Endothelial cell of umbilical vein (primary cell): ENCODE measurements around the gene AOC1.

Experiments
- CTCF ChIP-seq, 2 donors: IDR thresholded peaks; 1 replicate in 1 of 2; 2 replicates in 1 of 2; pipeline ENCODE4 v1.5.1; 2011; ENCODE audit warnings: low read length in 2 of 2, mild to moderate bottlenecking in 2 of 2, moderate library complexity in 2 of 2, control low read depth in 1 of 2, inconsistent platforms in 1 of 2, low read depth in 1 of 2; ENCODE audit not compliant: insufficient read depth in 1 of 2; ENCODE audit errors: extremely low read depth in 1 of 2
- EZH2 ChIP-seq: IDR thresholded peaks from 2 replicates; pipeline ENCODE4 v1.6.1; 2012; ENCODE audit warnings: borderline replicate concordance, low read depth, mild to moderate bottlenecking, moderate library complexity, low read length, inconsistent platforms; ENCODE audit not compliant: severe bottlenecking
- GATA2 ChIP-seq: IDR thresholded peaks from 2 replicates; pipeline ENCODE4 v1.7.0; 2011; ENCODE audit warnings: low read depth, mild to moderate bottlenecking, moderate library complexity, mixed read lengths, low read length; ENCODE audit not compliant: insufficient read length, insufficient read depth
- MYC ChIP-seq: IDR thresholded peaks from one replicate; pipeline ENCODE4 v1.6.1; 2011; ENCODE audit warnings: mild to moderate bottlenecking, low read depth, low read length
- POLR2A ChIP-seq: IDR thresholded peaks from 2 replicates; pipeline ENCODE4 v1.6.1; 2012; ENCODE audit warnings: low read depth, mild to moderate bottlenecking, control low read depth, low read length
- POLR2AphosphoS5 ChIP-seq: IDR thresholded peaks from 2 replicates; pipeline ENCODE4 v1.6.1; 2012; ENCODE audit warnings: low read depth, mild to moderate bottlenecking, control low read depth, low read length, moderate library complexity; ENCODE audit not compliant: insufficient read depth

GRCh38 chr7:150860978-150861295, 8.6 kb downstream of the AOC1 start:
- TF ChIP-seq CTCF (IDR thresholded peaks at IDR 0.05; ENCODE audit: extremely low read depth in 1 of 2, insufficient read depth in 1 of 2, low read depth in 1 of 2, low read length in 2 of 2): no peak
- no peak for TF ChIP-seq POLR2AphosphoS5
- no peak for TF ChIP-seq POLR2A
- no peak for TF ChIP-seq EZH2
- no peak for TF ChIP-seq GATA2
- TF ChIP-seq MYC: no peak
